Glomerular visceral epithelial cell (primary cell): Measurements from ENCODE around the gene IRF1.

Experiments used
- DNase-seq: peaks from one replicate; pipeline ENCODE4 v3.0.0-alpha.2; 2016; ENCODE audit errors: extremely low spot score

Gene IRF1

DNA sequence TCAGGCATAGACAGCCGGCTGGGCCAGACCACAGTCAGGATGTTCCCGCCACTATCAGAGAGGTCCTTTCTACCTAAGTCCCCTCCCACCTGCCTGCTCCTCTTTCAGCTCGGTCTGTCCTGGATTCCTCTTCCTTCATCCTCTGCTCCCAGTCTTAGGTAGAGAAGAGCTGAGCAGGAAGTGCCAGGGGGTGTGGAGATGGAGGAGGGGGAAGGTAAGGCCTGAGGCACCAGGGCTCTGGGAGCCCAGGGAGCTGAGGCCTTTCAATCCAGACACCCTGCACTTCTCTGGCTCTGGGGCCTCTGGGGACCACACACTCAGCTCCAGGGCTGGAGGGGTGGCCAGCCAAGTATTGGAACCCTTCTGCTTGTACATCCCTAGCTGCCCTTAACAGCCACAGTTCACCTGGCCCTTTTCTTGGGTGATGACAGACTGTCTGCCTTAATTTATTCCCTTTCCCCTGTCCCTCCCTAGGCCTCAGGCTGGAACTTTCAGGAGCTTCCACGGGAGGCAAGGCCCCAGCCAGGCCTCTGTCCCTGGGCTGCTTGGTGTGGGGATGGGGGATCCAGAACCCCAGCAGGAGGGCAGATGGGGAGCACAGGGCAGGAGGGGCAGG lies 15.6 kb downstream of the IRF1 start:
- no peak for DNase-seq

DNA sequence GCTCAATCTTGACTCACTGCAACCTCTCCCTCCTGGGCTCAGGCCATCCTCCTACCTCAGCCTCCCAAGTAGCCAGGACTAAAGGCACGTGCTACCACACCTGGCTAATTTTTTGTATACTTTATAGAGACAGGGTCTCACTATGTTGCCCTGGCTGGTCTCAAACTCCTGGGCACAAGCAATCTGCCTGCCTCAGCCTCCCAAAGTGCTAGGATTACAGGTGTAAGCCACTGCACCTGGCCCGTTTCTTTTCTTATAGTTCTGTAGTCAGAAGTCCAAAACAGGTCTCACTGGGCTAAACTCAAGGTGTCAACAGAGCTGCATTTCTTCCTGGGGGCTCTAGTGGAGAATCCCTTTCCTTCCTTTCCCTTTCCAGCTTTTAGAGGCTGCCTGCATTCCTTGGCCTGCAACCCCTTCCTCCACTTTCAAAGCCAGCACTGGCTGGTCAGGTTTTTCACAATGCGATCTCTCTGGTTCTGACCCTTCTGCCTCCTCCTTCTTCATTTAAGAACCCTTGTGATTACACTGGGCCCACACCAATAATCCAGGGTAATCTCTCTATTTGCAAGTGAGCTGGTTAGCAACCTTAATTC lies 16.3 kb downstream of the IRF1 start:
- no peak for DNase-seq

- no peak for DNase-seq
Observed at GRCh38 chr5:132473668-132474067, 16.9 kb downstream of the IRF1 start.

DNA sequence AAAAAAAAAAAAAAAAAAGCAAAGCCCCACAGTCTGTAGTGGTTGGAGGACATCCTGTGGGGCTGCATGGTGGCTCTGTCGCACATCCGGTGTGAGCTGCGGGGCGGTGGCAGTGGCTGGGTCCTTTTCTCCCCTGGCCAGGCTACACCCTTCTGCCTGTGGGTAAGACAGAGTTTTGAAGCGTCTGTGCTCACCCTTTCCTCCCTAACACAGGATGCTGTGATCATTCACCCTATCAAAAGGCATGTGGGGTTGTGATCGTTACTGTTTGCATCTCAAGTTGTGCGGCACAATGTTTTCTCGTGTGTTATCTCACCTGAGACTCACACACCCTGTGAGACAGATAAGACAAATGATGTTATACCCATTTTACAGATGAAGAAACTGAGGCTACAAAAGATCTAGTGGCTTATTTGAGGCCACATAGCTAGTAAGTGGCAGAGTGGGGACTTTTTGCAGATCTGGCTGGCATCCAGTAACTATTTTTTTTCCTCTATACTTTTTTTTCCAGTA lies 17.5 kb downstream of the IRF1 start:
- no peak for DNase-seq

DNA sequence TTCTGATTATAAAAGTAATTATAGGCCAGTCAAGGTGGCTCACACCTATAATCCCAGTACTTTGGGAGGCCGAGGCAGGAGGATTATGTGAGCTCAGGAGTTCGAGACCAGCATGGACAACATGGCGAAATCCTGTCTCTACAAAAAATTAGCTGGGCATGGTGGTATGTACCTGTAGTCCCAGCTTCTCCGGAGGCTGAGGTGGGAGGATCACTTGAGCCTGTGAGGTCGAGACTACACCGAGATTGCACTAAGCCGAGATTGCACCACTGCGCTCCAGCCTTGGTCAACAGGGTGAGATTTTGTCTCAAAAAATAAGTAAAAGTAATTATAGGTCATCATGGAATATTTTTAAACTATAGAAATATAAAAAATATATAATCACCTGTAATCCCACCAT lies 18.1 kb downstream of the IRF1 start:
- no peak for DNase-seq

DNA sequence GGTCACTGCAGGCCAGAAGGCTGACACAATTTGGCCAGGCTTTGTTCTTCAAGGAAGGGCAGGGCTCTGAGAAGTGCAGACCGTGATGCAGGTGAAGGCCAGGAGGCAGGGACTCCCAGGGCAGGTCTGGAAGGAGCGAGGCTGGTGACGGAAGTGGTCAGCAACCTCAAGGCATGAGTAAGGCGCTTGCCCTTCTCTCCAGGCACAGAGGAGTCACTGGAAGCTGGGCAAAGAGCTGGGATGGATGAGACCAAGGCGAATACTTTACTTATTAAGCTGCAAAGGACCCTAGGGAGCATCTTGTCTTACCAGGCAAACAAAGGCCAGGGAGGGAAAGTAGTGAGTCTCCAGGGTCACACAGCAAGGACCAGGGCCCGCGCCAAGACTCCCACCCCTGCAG lies 18.6 kb downstream of the IRF1 start:
- DNase-seq: peak; percentile 97

- peak; percentile 77 for DNase-seq
Observed at GRCh38 chr5:132471151-132471907, 19.2 kb downstream of the IRF1 start.

DNA sequence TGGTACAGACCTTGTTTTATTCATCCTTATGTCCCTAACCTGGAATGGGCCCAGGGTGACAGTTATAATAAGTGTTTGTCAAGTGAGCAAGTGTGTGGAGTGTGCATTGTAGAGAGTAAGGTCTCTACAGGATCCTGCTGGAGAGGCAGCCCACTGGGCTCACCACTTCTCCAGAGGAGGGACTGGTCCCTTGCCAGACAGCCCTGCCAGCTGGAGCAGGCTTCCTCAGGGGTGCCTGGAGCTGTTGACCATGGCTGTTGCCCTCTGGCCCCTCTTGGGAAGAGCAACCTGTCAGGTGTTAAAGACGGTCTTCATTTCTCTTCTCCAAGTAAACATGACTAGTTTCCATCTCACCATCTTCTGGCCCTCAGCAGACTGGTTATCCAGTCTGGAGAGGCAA lies 20.0 kb downstream of the IRF1 start:
- DNase-seq: no peak

DNA sequence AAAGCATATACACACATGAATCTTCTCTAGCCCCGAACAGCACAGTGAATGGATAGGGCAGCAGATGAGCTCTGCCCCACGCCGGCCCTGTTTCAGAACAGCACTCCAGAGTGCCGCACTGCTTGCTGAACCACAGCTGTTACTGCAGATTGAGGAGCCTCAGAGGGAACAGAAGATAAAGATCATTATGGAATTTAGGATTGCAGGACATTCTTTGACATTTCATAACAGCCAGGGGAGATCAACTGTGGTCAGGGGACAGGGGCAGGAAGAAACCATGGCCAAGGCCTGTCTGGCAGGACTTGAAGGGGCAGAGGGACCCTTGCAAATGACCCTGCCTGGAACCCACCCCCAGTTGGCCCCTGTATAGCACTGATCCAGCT lies 20.6 kb downstream of the IRF1 start:
- DNase-seq: no peak

GRCh38 chr5:132469380-132470009 lies 21.1 kb downstream of the IRF1 start:
- no peak for DNase-seq

GRCh38 chr5:132468656-132469379 lies 21.8 kb downstream of the IRF1 start:
- DNase-seq: no peak

DNA sequence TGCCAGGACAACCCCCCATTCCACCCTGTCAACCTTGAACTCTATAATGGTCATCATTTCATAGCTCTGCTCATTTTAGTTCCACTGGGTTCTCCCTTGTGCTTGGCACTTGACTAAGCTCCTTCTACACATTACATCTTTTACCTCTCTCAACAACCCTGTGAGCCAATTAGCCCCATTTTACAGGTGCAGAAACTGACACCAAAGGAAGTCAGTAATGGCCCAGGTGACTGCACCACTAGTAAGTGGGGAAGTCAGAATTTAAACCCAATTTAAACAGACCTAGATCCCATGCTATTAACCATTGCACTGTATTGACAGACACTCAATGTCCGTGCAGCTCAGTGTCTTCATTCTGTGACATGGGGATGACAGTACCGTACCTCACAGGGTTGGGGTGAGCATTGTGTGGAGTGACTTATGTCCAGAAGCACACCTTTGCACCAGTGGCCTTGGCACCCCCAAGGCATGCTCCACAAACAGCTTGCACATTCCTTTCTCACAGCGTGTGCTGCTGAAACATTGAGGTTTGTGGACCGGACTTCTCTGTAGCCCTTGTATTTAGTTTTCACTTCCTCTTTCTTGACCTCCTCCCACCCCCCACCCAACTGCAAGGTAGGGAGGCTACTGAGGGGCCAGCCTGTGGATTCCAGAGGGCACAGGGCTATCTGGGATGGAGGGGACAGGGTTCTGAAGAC lies 23.1 kb downstream of the IRF1 start:
- peak; percentile 61 for DNase-seq

- DNase-seq: peak; percentile 88
Observed at GRCh38 chr5:132466433-132467286, 23.9 kb downstream of the IRF1 start.

GRCh38 chr5:132465059-132465707 lies 25.4 kb downstream of the IRF1 start:
- DNase-seq: peak; percentile 37

DNA sequence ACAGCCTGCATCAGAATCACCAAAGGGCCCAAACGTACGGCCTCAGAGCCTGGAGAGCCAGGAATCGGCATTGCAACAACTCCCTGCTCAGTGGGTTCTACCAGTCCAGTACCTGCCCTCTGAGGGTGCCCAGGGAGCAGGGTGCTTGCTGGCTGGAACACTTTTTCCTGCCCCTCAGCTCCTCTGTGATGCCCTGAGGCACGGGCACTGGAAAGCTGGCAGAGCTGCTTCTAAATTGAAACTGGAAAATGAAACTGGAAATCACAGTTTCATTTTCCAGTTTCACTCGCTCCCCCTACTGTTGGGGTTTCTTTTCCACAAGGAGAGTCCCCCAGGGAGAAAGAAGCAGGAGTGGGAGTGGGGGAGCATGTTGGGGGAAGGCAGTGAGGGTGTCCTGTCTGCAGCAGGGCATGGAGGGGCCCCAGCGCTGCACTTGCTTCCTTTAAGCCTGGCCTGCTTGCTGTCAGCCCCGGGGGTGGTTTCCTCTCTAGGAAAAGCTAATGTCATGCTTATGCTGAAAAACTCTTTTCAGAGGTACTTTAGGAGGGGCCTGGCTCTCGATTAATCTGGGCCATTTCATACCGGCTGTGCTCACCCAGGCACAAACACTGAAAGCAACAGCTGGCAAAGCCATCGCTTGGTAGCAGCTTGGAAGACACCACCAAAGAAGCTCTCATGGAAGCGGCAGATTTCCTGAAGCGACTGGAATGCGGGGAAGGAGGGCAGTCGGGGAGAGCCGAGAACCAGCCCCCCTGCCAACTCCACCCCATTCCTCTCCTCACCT lies 26.2 kb downstream of the IRF1 start:
- no peak for DNase-seq

GRCh38 chr5:132463811-132464155 lies 26.8 kb downstream of the IRF1 start:
- no peak for DNase-seq

DNA sequence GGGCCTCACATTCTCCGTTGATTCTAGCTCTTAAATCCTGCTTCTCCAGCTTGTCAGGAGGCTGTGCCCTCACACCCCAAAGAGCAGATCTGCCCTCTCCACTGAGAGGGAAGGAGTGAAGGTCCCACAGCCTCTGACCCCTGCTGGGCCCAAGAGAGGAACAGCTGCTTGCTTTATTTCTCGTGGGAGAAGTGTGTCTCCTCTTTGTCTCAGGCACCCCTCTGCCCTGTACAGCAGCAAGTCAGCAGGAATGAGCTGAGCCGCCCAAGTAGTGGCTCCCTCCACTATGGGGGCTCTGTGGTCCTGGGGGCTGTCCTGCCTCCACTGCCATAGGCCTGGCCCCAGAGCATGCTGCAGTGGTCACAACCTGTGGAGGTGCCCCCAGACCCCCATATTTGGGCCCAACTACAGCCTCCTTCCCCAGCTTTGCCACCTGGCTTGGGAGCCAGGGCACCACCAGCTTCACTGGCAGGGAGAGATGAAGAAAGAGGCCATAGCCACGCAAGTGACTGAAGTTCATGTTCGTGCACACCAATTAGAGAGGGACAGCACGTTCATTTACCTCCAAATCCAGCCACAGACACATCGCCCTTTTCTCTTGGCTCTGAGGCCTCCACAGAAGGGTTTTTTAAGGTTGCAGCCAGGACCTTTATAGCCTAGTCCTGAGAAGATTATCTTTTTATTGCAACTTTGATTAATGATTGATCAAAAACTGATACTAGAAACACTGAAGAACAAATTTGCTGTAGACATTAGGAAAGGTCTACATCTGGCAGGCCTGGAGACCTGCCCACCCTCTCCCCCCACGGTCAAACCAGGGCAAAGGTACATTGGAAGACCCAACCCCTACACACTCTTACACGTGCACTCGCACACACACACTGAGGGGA lies 27.5 kb downstream of the IRF1 start:
- DNase-seq: no peak

GRCh38 chr5:132462333-132462732 lies 28.2 kb downstream of the IRF1 start:
- no peak for DNase-seq
